OCI-LY7 (cell line): ENCODE data around the gene IMMT. TPM values are rescaled to one million over a fixed set of nuclear protein-coding genes. Genes with fewer than 3 reads are reported as not detected.

ENCODE experiments used
- BruUV-seq: library from RNA; stranded (reverse); fragments of 400-500 nt; replicated peaks from 2 replicates; lab custom pipeline; 2021; lab: Mats Ljungman, UMichigan
- CTCF ChIA-PET: fragments of 300-600 bp; sonication (Branson Sonifier 250); formaldehyde crosslinking; loops from one replicate; lab custom pipeline; 2022; ENCODE audit warnings: antibody characterized with exemption; ENCODE audit not compliant: unreplicated experiment; lab: Charles Lee
- POLR2A ChIA-PET: fragments of 300-600 bp; sonication (Branson Sonifier 250); formaldehyde crosslinking; loops from one replicate; lab custom pipeline; 2022; ENCODE audit warnings: antibody characterized with exemption; lab: Charles Lee
- DNase-seq: peaks from one replicate; pipeline ENCODE4 v3.0.0-alpha.2; 2015; ENCODE audit warnings: low spot score
- H2AFZ ChIP-seq: fragments of 200-600 bp; sonication (generic), shearing (Covaris generic); 2 replicates; pipeline ENCODE4 v1.6.1; 2014; ENCODE audit warnings: mild to moderate bottlenecking, antibody characterized with exemption, low read length, moderate library complexity
- H3K27ac ChIP-seq: fragments of 200-600 bp; sonication (generic); 2 replicates; pipeline ENCODE4 v1.5.1; 2014; ENCODE audit warnings: mixed run types, low read depth, mild to moderate bottlenecking, moderate library complexity, low read length, inconsistent platforms; ENCODE audit not compliant: poor library complexity, severe bottlenecking
- H3K36me3 ChIP-seq: fragments of 200-600 bp; sonication (generic); 2 replicates; pipeline ENCODE4 v1.6.1; 2014; ENCODE audit warnings: mild to moderate bottlenecking, antibody characterized with exemption, low read length, moderate library complexity, mixed read lengths; ENCODE audit not compliant: insufficient read depth
- H3K4me1 ChIP-seq: fragments of 200-600 bp; sonication (generic); 2 replicates; pipeline ENCODE4 v1.5.1; 2014; ENCODE audit warnings: mild to moderate bottlenecking, low read length; ENCODE audit not compliant: insufficient read depth, poor library complexity, severe bottlenecking
- H3K4me2 ChIP-seq: fragments of 200-600 bp; sonication (generic); 2 replicates; pipeline ENCODE4 v1.6.1; 2014; ENCODE audit warnings: mild to moderate bottlenecking, low read length
- H3K4me3 ChIP-seq: fragments of 200-600 bp; sonication (generic); 2 replicates; pipeline ENCODE4 v1.5.1; 2014; ENCODE audit warnings: mild to moderate bottlenecking, low read depth, low read length; ENCODE audit not compliant: poor library complexity, severe bottlenecking
- H3K79me2 ChIP-seq: fragments of 200-600 bp; sonication (generic); 2 replicates; pipeline ENCODE4 v1.6.1; 2016; ENCODE audit warnings: low read depth, mild to moderate bottlenecking, low read length, moderate library complexity, mixed read lengths; ENCODE audit not compliant: insufficient read depth
- H3K9me2 ChIP-seq: fragments of 200-600 bp; sonication (generic); 2 replicates; pipeline ENCODE4 v1.6.1; 2016; ENCODE audit warnings: mild to moderate bottlenecking, low read length, mixed read lengths; ENCODE audit not compliant: insufficient read depth
- H3K9me3 ChIP-seq: fragments of 200-600 bp; sonication (generic); 2 replicates; pipeline ENCODE4 v1.6.1; 2014; ENCODE audit warnings: mild to moderate bottlenecking, mixed run types, low read length, mixed read lengths
- H4K20me1 ChIP-seq: fragments of 200-600 bp; sonication (generic); 2 replicates; pipeline ENCODE4 v1.6.1; 2014; ENCODE audit warnings: mild to moderate bottlenecking, antibody characterized with exemption, low read length, moderate library complexity, mixed read lengths; ENCODE audit not compliant: insufficient read depth
- CTCF ChIP-seq: fragments of 200-600 bp; sonication (generic); conservative IDR thresholded peaks from 2 replicates; pipeline ENCODE4 v1.5.1; 2014; ENCODE audit warnings: mild to moderate bottlenecking, antibody characterized with exemption, low read length, moderate library complexity, mixed read lengths
- EZH2phosphoT487 ChIP-seq: fragments of 200-600 bp; sonication (generic); IDR thresholded peaks from 2 replicates; pipeline ENCODE4 v1.6.1; 2018; ENCODE audit warnings: low read depth, borderline replicate concordance, mild to moderate bottlenecking, mixed run types, antibody characterized with exemption, low read length, moderate library complexity, mixed read lengths
- intact Hi-C: fragments of 100-400 bp; cut with micrococcal nuclease; formaldehyde crosslinking; loops from one replicate; pipeline ENCODE4 v1.10.0; 2022; ENCODE audit not compliant: unreplicated experiment
- total RNA-seq, 2 experiments: library from RNA; depleted of rRNA in 1 of 2; stranded (reverse); fragments of >200 nt in 1 of 2; shearing (Covaris generic) in 1 of 2; gene quantifications; 2 replicates each; pipeline ENCODE4 v1.2.3, GENCODE V29; 2014 to 2022

Gene IMMT
- total RNA-seq, 2 experiments from 2014 or later: 77.3 to 128 TPM

GRCh38 chr2:86243272-86243671, 48.0 kb upstream of the IMMT start:
- intact Hi-C loops: loop anchor here (5.0 kb wide), 1 partner anchor 124 kb away; no protein-coding TSS in a partner anchor
- H3K4me1 ChIP-seq: peaks cover 51% of the 10 kb centered on the region
- no peak overlapping the region for H2AFZ ChIP-seq
- TF ChIP-seq CTCF: no peak
- TF ChIP-seq EZH2phosphoT487: no peak
- no TSS peak for BruUV-seq
- H3K27ac ChIP-seq: no peak overlapping the region
- H3K4me2 ChIP-seq: no peak overlapping the region
- DNase-seq: no peak
- ChIA-PET CTCF (no interaction called here), POLR2A (interaction anchor here (1.1 kb wide), 1 partner anchor 18 kb away, joined by 3 read pairs; no protein-coding TSS in a partner anchor)
- no peaks in the 10 kb centered on the region for H3K36me3 ChIP-seq
- no peaks in the 10 kb centered on the region for H4K20me1 ChIP-seq
- H3K4me3 ChIP-seq: no peak overlapping the region
- no peaks in the 10 kb centered on the region for H3K79me2 ChIP-seq
- H3K9me3 ChIP-seq: no peaks in the 10 kb centered on the region
- H3K9me2 ChIP-seq: no peaks in the 10 kb centered on the region

- ChIA-PET POLR2A (interaction anchor here (0.7 to 1.3 kb wide), 3 partner anchors 11 to 447 kb away, joined by 3 to 4 read pairs (median 3); partner anchors contain the start of gene MRPL35), CTCF (interaction anchor here (1.2 kb wide), 1 partner anchor 19 kb away, joined by 4 read pairs; no protein-coding TSS in a partner anchor)
- Histone ChIP-seq H3K4me1 (peaks cover 64% of the 10 kb centered on the region), H3K9me3 (no peaks in the 10 kb centered on the region), H3K79me2 (no peaks in the 10 kb centered on the region), H2AFZ (peak overlapping the region; percentile 68; the same call in 1 of the 2 replicates), H3K9me2 (no peaks in the 10 kb centered on the region), H3K27ac (peak overlapping the region; percentile 31), H3K4me3 (no peak overlapping the region), H3K4me2 (peak overlapping the region; percentile 40), H3K36me3 (no peaks in the 10 kb centered on the region), H4K20me1 (no peaks in the 10 kb centered on the region)
- intact Hi-C loops: loop anchor here (5.0 kb wide), 1 partner anchor 126 kb away; no protein-coding TSS in a partner anchor
- no TSS peak for BruUV-seq
- no peak for TF ChIP-seq CTCF
- TF ChIP-seq EZH2phosphoT487: no peak
- DNase-seq: peak; percentile 71
Observed at GRCh38 chr2:86241611-86242010, 46.3 kb upstream of the IMMT start.

GRCh38 chr2:86240251-86240650, 45.0 kb upstream of the IMMT start:
- H4K20me1 ChIP-seq: no peaks in the 10 kb centered on the region
- H3K27ac ChIP-seq: no peak overlapping the region
- H3K36me3 ChIP-seq: no peaks in the 10 kb centered on the region
- H3K4me2 ChIP-seq: no peak overlapping the region
- CTCF ChIA-PET: no interaction called here
- no TSS peak for BruUV-seq
- H3K4me1 ChIP-seq: peaks cover 64% of the 10 kb centered on the region
- no peaks in the 10 kb centered on the region for H3K9me3 ChIP-seq
- POLR2A ChIA-PET: no interaction called here
- H2AFZ ChIP-seq: no peak overlapping the region
- H3K79me2 ChIP-seq: no peaks in the 10 kb centered on the region
- no peak for DNase-seq
- H3K4me3 ChIP-seq: no peak overlapping the region
- intact Hi-C loops: loop anchor here (5.0 kb wide), 1 partner anchor 127 kb away; no protein-coding TSS in a partner anchor
- TF ChIP-seq CTCF: no peak
- no peak for TF ChIP-seq EZH2phosphoT487
- no peaks in the 10 kb centered on the region for H3K9me2 ChIP-seq
